IPS-18a (cell line): Measurements from ENCODE around the gene FGF5.

Source experiments
- H3K27ac ChIP-seq: one replicate; pipeline ENCODE4 v1.5.1; 2013; ENCODE audit warnings: low read length
- H3K27me3 ChIP-seq: one replicate; pipeline ENCODE4 v1.6.1; 2013; ENCODE audit warnings: mild to moderate bottlenecking, low read length; ENCODE audit not compliant: control insufficient read depth, insufficient read depth
- H3K36me3 ChIP-seq: one replicate; pipeline ENCODE4 v1.6.1; 2013; ENCODE audit warnings: low read depth, low read length; ENCODE audit not compliant: control insufficient read depth
- H3K4me1 ChIP-seq: one replicate; pipeline ENCODE4 v1.6.1; 2013; ENCODE audit warnings: low read depth, low read length; ENCODE audit not compliant: control insufficient read depth
- H3K4me3 ChIP-seq: one replicate; pipeline ENCODE4 v1.5.1; 2013; ENCODE audit warnings: low read length
- H3K9ac ChIP-seq: one replicate; pipeline ENCODE4 v1.6.1; 2013; ENCODE audit warnings: mild to moderate bottlenecking, low read length, moderate library complexity
- H3K9me3 ChIP-seq: one replicate; pipeline ENCODE4 v1.6.1; 2013; ENCODE audit warnings: low read depth, low read length; ENCODE audit not compliant: control insufficient read depth

The FGF5 gene

DNA sequence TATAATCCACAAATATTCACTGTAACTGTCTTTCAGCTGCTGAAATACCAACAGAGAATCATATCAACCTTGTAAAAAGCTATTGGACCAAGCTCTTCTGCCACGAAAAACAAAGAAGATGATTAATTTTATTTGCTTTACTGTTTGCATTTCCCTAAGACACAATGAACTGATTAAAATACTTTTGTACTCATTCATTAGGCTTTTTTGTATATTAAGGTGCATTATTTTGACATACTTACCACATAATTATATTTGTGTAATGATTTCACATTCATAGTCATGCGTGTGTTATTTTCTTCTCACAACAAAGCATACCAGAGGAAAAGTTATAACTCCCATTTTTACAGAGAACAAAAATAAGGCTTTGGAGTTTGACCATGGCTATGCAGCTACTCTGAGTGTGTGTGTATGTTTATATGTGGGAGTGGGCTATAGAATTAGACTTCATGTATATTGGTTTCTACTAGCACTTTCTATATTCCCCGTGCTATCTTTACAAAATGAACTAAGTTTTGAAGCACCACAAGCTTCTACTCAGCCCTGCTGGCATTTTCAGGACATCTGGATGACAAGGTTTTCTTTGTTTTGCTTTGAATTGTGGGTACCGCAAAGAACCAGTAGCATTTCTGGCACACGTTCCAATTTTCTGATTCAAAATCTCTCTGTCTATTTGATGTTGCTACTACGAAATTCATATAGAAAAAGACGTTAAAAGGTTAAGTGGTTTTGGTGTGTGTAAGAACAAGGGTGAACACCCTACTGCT lies 11.0 kb upstream of the FGF5 start:
- Histone ChIP-seq H3K4me1 (peaks cover 4% of the 10 kb centered on the region), H3K27me3 (peaks cover 35% of the 10 kb centered on the region), H3K9ac (no peak overlapping the region), H3K27ac (no peak overlapping the region), H3K9me3 (no peaks in the 10 kb centered on the region), H3K36me3 (no peaks in the 10 kb centered on the region), H3K4me3 (no peak overlapping the region)

DNA sequence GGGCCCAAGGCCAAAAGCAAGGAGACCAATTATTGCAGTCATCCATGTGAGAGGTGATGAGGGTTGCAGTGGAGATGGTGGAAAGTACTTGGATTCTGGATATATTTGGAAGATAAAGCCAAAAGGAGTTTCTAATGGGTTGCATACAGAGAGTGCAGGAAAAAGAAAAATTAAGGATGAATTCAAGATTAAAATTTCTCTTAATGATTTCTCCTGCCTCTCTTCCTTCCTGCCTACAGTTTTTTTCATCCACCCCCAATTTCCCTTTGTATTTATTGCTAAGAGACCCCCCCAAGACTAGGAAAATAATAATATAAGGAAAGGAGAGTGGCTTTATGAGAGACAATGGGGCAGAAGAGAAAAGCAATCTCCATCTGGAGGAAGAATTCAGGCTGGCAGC lies 8.6 kb upstream of the FGF5 start:
- Histone ChIP-seq H3K36me3 (no peaks in the 10 kb centered on the region), H3K9ac (no peak overlapping the region), H3K9me3 (no peaks in the 10 kb centered on the region), H3K27me3 (peaks cover 58% of the 10 kb centered on the region), H3K4me3 (no peak overlapping the region), H3K27ac (no peak overlapping the region), H3K4me1 (peaks cover 4% of the 10 kb centered on the region)

DNA sequence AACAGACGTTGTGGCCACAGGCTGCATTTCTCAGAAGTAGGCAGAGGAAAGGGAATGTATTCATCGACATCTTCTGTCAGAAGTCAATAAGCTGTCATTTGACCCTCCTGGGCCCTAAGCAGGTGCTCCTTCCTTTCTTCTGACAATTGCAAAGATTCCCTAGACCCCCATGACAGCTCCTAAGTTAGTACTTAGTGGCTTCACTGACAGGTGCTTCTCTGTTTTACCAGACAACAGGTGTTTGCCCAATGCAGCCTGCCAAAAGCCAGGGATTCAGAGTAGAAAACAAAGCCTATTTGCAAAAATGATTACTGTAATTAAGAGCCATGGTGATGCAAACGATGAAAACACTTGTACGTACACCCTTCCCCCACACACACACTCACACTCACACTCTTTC lies 7.5 kb upstream of the FGF5 start:
- Histone ChIP-seq H3K4me1 (peaks cover 12% of the 10 kb centered on the region), H3K36me3 (no peaks in the 10 kb centered on the region), H3K4me3 (no peak overlapping the region), H3K27me3 (peaks cover 70% of the 10 kb centered on the region), H3K9ac (no peak overlapping the region), H3K27ac (no peak overlapping the region), H3K9me3 (no peaks in the 10 kb centered on the region)

DNA sequence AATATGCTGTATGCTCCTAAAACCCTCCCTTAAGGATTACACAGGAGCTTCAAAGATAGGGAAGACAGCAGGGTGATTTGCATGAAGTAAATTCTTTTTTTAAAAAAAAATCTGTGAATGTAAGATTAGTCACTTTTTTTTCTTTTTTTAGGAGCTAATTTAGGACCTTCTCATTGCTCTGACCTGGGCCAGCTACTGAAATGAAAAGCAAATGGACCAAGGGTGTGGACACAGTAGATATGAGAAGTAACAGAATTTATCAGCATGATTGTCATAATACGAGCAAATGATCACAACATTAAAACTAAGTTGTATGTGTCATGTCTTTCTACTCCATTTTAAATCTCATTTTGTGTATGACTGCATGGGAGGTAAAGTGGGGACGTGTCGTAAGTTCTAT lies 6.6 kb upstream of the FGF5 start:
- H3K4me1 ChIP-seq = peaks cover 12% of the 10 kb centered on the region
- H3K27me3 ChIP-seq = peaks cover 78% of the 10 kb centered on the region
- no peak overlapping the region for H3K9ac ChIP-seq

DNA sequence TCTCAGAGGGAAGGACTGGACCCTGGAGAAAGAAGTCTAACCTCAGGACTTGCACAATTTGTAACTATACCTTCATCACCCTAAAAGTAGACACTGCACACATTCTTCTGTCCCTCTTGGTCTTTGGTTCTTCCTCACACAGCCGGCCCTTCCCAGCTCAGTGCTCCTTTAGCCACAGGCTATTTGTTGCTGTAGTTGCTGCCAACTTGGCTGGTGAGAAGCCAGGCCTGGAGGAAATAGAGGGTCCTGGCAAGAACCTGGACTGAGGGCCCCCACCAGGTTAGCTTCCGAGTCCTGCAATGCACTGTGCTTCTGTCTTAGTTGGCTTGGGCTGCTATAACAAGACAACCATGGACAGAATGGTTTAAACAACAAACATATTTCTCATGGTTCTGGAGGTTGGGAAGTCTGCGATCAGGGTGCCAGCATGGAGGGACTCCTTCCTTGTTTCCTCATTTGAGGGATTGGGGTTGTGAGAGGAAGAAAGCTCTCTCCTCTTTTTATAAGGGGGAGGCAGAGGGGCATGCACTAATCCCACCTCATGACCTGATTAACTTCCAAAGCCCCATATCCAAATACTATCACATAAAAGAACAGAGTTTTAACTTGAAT lies 4.4 kb upstream of the FGF5 start:
- no peak overlapping the region for H3K9ac ChIP-seq
- peaks cover 88% of the 10 kb centered on the region for H3K27me3 ChIP-seq
- H3K36me3 ChIP-seq = no peaks in the 10 kb centered on the region
- peaks cover 18% of the 10 kb centered on the region for H3K4me1 ChIP-seq
- no peak overlapping the region for H3K4me3 ChIP-seq
- H3K9me3 ChIP-seq = no peaks in the 10 kb centered on the region
- H3K27ac ChIP-seq = no peak overlapping the region

More for the DNA sequence above, 6.6 kb upstream of the FGF5 start:
- no peak overlapping the region for H3K27ac ChIP-seq
- no peak overlapping the region for H3K4me3 ChIP-seq
- H3K9me3 ChIP-seq = no peaks in the 10 kb centered on the region
- no peaks in the 10 kb centered on the region for H3K36me3 ChIP-seq

DNA sequence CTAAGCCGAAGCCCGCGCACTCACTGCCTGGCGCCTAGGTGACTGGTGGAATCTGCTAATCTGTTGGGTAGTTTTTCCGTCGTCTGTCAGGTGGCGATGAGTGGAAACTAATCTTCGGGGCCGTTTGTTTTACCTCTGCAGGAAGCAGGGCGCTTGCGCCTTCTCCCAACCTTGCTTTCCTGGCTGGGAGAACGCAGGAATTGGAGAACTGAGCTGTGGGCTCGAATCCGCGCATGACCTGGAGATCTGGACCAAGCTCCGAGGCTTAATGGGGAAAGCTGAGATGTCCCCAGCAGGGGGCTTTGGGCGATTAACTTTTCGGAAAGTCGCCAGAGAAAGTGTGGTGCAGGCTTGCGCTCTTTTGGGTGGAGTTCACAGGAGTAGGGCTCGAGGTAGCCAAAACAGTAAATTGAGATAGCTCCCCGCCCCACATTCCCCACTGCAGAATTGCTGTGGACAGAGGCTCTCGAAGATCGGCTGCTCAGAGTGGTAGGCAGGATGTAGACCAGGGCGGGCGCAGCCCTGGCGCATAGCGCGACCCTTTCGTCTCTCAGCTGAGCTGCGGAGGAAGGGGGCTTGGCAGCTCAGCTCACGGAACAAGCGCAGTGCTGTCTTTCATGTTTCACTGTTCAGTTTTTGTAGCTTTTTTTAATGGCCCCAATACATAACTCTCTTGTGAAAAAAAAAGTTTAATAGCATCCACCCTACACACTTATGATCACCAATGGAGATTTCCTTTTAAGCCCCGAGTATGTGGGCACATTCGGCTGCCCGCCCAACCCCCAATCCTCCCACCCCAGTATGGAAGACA lies 2.7 kb upstream of the FGF5 start:
- H3K9me3 ChIP-seq = no peaks in the 10 kb centered on the region
- peaks cover 100% of the 10 kb centered on the region for H3K27me3 ChIP-seq
- H3K9ac ChIP-seq = no peak overlapping the region
- peak overlapping the region; percentile 49 for H3K4me3 ChIP-seq
- no peak overlapping the region for H3K27ac ChIP-seq
- H3K36me3 ChIP-seq = no peaks in the 10 kb centered on the region
- peaks cover 22% of the 10 kb centered on the region for H3K4me1 ChIP-seq

DNA sequence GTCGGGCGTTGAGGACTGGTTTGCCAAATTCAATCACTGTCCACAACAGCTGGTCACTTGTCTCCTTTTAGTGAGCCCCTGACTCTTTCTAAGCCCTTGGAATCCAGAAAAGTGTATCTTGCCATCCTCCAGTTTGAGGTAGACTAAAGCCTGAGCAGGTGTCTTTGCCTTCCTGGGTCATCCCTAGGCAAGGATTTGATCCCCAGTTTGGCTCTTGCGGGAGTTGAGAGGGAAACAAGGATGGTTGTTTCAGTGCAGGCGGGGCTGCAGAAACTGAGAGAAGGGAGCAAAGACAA lies 2.2 kb upstream of the FGF5 start:
- H3K4me3 ChIP-seq = no peak overlapping the region
- H3K27ac ChIP-seq = no peak overlapping the region
- no peaks in the 10 kb centered on the region for H3K36me3 ChIP-seq
- H3K4me1 ChIP-seq = peaks cover 21% of the 10 kb centered on the region
- H3K9me3 ChIP-seq = no peaks in the 10 kb centered on the region
- H3K27me3 ChIP-seq = peaks cover 100% of the 10 kb centered on the region
- no peak overlapping the region for H3K9ac ChIP-seq

DNA sequence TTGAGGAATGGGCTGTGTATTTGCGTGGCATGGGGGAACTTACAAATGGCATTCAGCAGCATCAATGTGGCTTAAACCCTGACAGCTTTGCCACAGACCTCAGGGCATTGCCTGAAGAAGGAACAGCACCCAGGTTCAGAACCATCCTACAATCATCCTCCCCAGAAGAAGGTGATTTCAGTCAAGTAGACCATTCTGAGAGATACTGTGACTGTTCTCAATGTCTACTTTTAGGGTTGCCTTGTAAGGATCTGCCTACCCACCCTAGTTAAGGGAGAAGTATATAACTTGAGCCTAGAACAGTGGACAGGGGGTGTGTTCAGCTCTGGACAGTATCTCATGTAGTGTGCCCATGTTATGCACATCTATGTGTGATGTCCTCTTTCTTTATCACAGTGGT lies 1.6 kb upstream of the FGF5 start:
- H3K27ac ChIP-seq = no peak overlapping the region
- no peaks in the 10 kb centered on the region for H3K9me3 ChIP-seq
- peaks cover 100% of the 10 kb centered on the region for H3K27me3 ChIP-seq
- H3K4me3 ChIP-seq = no peak overlapping the region
- no peaks in the 10 kb centered on the region for H3K36me3 ChIP-seq
- peaks cover 21% of the 10 kb centered on the region for H3K4me1 ChIP-seq
- no peak overlapping the region for H3K9ac ChIP-seq

DNA sequence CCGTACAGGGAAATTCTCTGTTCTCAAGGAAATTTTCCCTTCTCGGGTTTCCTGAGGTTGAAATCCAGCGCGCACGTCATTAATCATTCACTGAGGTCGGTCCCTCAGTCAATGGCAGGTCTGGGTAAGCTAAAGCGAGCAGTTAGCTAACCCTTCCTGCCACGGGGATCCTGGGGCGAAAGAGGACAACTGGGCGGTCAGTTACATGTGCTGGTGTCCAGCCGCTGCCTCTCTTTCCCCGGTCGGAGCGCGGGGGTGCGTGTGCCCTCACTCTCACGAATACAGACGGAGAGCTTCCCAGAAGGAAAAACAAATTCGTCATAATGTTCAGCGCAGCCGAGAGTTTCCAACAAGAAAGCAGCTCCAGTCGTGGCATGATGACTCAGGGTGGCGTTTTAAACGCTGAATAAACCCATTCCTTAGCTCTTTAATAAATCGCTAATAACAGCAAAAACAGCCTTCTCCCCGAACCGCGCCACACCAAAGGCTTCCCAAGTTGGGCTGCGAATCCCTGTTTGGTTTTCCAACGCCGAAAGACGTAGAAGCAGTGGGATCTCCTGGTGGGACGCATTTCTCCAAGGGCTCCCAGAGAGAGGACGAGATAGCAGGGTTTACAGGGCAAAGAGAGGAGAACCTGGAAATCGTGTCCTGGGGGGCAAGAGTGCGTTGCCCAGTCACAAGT lies 752 bp upstream of the FGF5 start:
- Histone ChIP-seq H3K36me3 (no peaks in the 10 kb centered on the region), H3K9me3 (no peaks in the 10 kb centered on the region), H3K9ac (no peak overlapping the region), H3K27ac (no peak overlapping the region), H3K4me3 (peak overlapping the region; percentile 57), H3K4me1 (peaks cover 21% of the 10 kb centered on the region), H3K27me3 (peaks cover 100% of the 10 kb centered on the region)

DNA sequence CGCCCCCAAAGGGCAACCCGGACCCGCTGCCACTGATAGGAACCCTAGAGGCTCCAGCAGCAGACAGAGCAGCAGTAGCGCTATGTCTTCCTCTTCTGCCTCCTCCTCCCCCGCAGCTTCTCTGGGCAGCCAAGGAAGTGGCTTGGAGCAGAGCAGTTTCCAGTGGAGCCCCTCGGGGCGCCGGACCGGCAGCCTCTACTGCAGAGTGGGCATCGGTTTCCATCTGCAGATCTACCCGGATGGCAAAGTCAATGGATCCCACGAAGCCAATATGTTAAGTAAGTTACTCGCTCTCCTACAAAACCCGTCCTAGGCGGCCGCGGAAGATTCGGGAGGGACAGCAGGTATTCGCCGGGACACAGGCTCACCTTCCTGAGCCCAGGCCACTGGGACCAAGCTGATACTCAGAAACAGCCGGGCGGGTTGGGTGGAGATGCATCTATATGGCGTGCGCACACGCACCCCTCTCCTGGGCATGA lies 477 bp downstream of the FGF5 start:
- peaks cover 100% of the 10 kb centered on the region for H3K27me3 ChIP-seq
- no peaks in the 10 kb centered on the region for H3K9me3 ChIP-seq
- H3K36me3 ChIP-seq = no peaks in the 10 kb centered on the region
- H3K4me3 ChIP-seq = peak overlapping the region; percentile 57
- H3K4me1 ChIP-seq = peaks cover 21% of the 10 kb centered on the region
- H3K9ac ChIP-seq = no peak overlapping the region
- no peak overlapping the region for H3K27ac ChIP-seq

DNA sequence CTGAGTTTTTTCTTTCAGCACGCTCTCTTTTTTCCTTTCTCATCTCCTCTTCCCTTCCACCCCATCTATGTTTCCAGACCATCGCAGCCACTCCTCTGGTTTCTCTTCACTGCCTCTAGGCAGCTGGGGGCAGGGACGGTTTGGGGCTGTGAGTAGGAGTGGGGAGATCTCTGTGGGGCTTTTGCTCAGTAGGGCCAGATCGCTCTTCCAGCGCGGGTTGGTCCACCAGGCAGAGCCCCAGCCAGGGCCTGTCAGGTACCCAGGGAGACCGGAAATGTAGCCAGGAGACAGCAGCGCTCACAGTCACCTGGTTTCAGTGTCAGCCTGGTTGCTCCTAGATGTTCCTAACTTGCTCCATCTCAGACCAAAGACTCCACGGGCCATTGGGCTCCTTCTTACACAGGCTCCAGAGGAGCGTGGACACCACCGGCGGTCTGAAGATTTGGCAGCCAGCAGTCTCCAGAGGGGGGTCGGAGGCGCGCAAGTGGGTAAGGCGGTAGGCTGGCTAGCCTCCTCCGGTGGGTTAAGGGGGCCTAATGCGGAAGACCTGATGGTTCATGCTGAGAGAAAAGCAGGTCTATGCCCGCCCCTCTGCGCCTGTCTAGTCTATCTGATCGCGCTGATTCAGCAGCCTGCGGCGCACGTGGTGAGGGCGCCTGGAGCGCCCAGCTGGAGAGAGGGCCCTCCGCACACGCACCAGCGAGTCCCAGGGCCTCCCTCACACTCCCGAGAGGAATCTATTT lies 1.8 kb downstream of the FGF5 start:
- no peak overlapping the region for H3K9ac ChIP-seq
- peak overlapping the region; percentile 41 for H3K4me3 ChIP-seq
- H3K4me1 ChIP-seq = peaks cover 19% of the 10 kb centered on the region

More for the DNA sequence above, 1.8 kb downstream of the FGF5 start:
- H3K9me3 ChIP-seq = no peaks in the 10 kb centered on the region
- H3K27me3 ChIP-seq = peaks cover 91% of the 10 kb centered on the region
- H3K27ac ChIP-seq = no peak overlapping the region
- no peaks in the 10 kb centered on the region for H3K36me3 ChIP-seq
